Right kidney (tissue), 1 donor: ENCODE results near the gene HEPN1.

ENCODE experiments used
- DNase-seq: peaks from one replicate; pipeline ENCODE4 v3.0.0-alpha.2; 2016

Gene HEPN1

DNA sequence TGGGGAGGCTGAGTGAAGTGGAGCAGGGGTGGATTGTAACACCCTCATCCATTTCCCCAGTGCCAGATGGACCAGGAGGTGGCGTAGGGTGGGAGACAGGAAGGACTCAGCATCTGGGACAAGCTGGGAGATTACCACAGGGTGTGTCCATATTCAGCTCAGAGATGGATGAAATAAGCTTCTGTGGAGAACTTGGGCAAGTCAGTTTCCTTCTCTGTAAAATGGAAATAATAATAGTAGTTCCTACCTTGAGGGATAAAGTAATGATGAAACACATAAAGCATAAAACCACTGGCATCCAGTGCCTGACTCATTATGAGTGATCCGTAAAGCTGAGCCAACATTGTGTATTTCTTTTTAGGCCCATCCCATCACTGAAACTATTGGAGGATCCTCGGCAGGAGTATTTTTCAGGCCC lies 20.8 kb upstream of the HEPN1 start:
- DNase-seq = no peak

DNA sequence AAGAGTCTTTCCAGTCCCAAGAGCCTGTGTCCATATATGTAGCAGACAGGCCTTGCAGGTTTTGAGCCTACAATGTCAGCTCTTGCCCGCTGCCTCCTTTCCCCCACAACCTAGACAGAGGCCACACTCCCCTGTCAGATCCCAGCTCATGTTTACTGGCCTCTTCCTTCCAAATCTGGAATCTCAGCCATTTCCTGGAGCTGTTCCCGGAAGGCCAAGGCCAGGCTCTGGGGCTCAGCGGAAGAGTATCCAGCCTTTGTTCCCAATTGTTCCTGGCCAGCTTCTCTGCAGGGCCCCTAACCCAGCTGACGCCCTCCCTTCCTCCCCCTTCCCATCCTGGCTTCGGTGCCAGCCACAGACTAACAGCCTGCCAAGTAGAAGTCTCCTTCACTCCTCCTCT lies 20.3 kb upstream of the HEPN1 start:
- no peak for DNase-seq

DNA sequence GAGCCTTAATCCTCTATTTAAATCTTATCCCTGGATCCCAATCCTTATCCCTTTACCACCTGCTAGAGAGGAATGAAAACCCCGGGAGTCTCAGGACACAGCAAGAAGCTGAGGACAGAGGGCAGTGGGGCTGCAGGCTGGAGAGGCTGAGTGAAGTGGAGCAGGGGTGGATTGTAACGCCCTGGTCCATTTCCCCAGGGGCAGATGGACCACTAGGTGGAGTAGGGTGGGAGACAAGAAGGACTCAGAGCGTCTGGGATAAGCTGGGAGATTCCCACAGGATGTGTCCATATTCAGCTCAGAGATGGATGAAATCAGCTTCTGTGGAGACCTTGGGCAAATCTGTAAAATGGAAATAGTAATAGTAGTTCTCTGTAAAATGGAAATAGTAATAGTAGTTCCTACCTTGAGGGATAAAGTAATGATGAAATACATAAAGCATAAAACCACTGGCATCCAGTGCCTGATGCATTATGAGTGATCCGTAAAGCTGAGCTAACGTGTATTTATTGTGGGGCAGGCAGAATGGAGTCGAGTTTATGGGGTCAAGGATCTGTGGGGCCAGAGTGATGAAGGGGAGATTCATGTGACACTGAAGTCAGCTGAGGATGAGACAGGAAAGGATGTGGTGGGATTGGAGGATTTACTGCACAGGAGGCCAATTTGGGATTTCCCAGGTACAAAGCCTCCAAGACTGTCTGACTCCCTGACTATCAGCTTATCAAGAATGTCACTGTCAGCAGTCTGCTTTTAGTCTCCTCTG lies 19.5 kb upstream of the HEPN1 start:
- no peak for DNase-seq

DNA sequence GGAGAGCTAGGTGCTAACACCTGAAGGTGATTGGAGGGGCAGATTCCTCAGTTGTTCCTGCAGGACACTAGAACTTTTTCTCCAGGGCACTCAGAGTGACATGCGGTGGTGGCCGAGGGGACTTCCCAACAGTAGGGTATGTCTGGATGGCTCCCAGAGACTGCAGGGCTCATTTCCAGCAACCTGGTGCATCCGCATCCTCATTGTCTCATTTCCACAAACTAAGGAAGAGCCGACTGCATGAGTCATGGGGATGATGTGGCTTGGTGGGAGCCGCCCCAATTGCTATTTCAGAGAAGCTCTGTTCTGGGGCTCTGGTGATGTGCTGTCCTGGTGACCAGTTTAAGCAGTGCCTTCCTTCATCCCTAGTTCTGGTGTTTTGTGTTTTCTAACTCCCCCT lies 18.6 kb upstream of the HEPN1 start:
- no peak for DNase-seq

DNA sequence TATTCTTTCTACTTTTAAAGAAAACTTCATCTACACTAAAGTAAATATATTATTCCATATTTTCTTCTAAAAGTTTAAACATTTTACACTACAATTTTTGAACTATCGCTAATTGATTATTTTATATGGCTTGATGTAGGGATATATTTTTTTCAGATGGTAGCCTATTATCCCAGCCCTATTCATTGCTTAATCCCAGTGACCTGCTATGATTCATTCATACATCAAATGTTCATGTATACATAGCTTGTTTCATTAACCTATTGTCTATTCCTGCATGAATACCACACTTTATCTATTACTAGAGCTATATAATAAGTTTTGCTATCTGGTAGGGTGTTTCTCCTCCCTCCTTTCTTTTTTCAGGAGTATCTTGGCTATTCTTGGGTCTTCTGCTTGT lies 16.4 kb upstream of the HEPN1 start:
- DNase-seq = no peak

DNA sequence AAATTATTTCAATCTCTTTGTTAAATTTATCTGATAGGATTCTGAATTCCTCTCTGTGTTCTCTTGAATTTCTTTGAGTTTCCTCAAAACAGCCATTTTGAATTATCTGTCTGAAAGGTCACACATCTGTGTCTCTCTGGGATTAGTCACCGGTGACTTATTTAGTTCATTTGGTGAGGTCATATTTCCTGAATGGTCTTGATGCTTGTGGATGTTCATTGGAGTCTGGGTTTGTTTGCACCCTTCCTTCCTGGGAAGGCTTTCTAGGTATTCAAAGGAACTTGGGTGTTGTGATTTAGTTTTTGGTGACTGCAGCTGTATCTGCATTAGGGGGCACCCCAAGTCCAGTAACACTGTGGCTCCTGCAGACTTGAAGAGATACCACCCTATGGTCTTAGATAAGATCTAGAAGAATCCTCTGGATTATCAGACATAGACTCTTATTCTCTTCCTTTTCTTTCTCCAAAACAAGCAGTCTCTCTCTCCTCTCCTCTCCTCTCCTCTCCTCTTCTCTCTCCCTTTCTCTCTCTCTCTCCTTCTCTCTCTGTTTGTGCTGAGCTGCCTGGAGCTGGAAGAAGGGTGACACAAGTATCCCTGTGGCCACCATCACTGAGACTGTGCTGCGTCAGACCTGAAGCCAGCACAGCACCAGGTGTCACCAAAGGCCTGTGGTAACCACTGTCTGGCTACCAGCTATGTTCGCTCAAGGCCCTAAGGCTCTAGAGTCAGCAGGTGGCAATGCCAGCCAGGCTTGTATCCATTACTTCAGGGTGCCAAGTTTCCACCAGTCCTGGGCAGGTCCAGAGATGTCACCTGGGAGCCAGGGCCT lies 3.3 kb upstream of the HEPN1 start:
- no peak for DNase-seq

DNA sequence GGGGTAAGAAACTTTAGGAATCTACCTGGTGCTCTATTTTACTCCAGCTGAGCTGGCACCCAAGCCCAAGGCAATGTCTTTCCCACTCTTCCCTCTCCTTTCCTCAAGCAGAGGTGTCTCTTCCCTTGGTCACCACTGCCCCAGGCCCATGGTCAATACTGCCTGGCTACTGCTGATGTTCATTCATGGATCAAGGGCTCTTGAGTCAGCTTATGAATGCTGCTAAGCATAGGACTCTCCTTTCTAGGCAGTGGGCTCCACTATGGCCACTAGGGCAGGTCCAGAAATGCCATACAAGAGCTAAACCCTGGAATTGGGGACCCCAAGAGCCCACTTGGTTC lies 2.7 kb upstream of the HEPN1 start:
- DNase-seq = no peak

DNA sequence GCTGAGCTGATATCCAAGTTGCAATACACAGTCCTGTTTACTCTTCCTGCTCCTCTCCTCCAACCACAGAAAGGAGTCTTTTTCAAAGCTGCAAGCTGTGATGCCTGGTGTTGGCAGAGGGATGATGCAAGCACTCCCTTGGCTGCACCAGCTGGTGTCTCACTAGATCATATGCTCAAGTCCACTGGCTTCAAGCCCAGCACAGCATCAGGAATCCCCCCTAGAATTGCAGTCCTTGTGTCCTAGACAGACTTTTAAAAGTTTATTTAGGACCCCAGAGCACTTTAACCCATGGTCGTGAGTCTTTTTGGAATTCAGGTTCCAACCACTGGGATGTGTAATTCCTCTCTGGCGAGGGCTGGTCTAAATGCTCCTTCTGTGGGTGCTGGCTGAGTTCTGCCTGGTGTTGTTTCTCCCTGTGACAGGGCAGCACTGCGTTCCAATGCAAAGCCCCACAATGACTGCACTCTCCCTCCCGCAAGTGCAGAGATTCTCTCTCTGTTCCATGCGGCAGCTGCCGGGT lies 1.9 kb upstream of the HEPN1 start:
- DNase-seq = no peak

DNA sequence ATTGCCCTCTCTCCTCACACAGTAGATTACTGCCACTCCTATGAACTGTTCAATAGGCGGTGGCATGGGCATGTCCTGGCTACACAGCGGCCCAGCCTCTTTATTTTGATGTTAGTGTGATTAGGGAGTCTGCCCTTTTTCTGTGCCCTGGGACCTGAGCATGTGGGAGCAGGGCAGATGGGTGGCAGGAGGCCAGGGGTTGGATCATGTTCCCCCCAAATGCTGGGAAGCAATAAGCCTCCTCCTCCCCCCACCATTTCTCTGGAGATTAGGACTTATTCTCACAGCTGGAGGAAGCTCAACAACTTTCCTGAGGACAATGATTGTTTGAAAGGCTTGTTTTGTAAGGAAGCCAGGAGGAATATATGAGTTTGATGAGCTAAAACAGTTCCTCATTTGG lies 848 bp downstream of the HEPN1 start:
- DNase-seq = no peak

DNA sequence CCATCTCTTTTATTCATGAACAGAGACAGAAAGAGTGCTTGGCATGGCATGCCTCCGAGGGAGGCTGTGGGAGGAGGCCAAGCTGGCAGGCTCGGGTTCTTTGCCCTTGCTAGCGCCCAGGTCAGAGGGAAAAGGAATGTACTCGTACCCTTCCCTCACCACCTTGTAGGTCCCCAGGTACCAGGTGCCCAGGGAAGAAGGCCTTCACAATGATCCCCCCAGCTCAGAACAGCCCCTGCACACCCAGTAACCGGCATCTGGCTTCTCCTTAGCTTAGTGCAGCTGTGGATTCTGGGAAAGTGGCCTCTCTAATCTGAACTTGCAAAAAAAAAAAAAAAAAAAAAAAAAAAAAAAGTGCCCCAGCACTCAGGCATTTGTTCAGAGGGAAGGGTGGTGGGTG lies 1.3 kb downstream of the HEPN1 start:
- DNase-seq = no peak

DNA sequence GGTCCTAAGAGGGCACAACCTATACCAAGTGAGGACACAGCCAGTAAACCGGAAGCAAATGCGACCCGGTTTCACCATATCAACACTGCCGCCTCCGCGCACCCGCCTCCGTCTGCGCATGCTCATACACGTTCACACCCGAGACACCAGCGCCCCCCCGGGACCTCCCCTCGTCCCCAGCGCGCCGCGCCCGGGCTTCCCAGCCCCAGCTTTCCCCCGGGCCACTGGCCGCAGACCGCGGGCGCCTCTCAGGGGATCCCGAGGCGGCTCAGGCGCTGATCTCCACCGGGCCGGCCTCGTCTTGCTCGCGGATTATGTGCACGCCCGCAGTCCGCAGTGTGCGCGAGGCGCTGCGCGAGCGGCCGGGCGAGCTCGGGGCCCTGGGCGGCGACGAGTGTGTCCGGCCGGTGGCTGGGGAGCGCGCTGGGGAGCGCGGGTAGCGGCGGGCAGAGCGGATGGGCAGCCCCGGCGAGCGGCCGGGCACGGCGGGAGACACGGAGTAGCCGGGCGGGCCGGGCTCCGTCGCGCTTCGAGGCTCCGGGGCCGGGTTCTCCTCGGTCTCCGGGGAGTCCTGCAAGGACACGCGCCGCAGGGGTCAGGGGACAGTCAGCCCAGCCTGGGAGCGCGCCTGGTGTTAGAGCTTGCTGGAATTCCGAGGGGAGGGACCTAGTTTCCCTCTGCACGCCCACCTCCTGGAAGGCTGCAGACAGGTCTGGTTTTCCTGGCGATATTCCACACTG lies 2.0 kb downstream of the HEPN1 start:
- peak; percentile 95 for DNase-seq

DNA sequence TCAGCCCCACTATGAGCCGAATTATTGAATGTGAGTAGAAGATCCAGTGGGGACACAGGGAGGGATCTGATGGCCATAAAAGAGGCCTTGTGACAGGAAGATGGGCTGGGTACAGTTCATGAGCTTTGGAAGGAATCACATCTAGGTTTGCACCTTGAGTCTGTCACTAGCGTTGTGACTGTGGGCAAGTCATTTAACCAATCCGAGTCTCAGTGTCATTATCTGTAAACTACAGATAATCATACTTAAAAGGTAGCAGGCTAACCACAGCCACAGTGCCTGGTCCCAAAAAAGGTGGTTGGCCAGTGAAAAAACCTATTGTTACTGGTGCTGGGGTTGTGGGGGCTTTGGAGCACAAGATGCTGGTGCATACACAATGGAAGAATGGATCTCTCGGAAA lies 3.8 kb downstream of the HEPN1 start:
- no peak for DNase-seq

DNA sequence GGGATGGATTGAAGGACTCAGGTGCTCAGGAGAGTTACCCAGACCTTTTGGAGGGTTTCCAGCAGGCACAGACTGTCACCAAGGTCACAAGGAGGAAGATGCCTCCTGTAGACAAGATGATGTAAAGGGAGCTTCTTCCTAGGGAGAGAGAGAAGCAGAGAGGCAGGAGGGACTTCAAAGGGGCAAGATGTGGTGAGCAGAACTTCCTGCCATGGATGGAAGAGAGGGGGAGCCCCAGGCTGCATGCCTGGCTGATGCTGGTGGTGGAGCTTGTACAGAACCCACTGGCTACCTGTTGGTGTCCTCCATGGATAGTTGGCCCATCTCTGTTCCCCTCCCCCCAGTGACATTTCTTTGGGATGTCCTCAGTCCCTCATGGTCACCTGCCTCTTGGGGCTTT lies 4.2 kb downstream of the HEPN1 start:
- no peak for DNase-seq

DNA sequence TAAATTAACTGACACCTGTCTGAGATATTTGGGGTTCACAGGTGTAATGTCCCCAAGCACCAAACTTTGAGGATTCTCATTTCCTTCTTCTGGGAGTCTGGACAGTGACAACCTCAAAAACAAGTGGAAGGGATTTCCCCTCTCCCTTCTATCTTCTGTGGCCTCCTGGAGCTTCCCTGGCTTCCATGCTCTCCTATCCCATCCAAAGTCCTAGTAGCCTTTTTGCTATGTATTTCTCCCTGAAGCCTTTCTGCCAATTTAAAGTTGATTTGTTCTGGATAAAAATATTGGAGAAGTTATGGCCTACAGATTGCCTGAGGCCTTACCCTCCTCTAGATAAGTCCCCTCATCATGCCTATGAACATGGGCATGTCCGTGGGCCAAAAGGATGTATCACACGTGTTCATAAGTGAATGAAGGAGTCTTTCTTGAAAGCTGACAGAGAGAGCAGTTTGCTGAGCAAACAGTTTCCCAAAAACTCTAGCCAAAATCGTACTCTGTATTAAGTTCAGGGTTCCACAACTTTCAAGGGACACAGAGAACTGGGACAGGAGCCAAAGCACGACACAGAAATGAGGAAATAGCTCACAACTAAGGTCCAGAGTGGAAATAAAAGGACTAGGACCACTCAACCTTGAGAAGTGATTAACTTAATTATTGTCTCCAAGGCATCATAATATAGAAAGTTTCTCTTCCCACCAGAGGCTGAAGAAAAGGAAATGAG lies 10.1 kb downstream of the HEPN1 start:
- DNase-seq = no peak

DNA sequence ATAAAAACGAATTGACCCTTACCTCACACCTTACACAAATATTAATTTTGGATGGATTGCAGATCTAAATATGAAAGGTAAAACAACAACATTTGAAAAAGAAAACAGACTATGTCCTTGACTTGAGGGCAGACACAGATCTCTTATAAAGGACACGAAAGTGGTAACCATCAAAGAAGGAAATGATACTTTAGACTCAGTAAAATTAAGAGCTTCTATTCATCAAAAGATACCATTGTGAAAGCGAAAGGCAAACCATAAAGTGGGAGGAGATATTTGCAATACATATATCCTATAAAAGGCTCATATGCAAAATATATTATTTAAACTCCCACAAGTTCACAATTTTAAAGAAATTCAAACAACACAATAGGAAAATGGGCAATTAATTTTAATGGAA lies 11.7 kb downstream of the HEPN1 start:
- DNase-seq = no peak

DNA sequence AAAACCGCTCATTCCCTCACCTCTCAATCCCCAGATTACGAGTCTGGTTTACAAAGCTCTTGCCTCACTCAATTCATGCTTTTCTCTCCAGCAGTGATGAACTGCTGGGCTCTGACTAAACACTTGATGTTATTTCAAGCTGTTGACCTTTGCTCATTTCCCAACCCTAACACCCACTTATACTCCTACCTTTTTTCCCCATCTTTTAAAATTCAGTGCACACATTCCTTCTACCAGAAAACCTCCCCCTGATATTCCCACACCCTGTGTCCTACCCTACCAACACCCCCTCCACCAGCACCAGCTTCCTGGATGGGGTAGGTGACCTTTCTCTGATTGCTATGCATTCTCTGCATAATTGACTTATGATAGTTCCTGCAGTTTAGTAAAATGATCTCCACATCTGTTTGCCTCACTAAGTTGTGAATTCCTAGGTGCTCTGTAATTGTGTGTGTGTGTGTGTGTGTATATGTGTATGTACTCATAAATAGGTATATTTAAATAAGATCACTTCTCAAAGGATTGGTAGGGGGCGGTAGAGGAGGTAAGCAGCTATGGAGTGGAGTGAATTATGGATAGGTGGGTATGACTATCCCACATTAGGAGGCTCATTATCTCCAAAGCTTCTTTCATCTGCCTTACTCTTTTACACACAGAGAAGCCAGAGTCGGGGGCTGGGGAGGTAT lies 16.0 kb downstream of the HEPN1 start:
- DNase-seq = peak; percentile 10

DNA sequence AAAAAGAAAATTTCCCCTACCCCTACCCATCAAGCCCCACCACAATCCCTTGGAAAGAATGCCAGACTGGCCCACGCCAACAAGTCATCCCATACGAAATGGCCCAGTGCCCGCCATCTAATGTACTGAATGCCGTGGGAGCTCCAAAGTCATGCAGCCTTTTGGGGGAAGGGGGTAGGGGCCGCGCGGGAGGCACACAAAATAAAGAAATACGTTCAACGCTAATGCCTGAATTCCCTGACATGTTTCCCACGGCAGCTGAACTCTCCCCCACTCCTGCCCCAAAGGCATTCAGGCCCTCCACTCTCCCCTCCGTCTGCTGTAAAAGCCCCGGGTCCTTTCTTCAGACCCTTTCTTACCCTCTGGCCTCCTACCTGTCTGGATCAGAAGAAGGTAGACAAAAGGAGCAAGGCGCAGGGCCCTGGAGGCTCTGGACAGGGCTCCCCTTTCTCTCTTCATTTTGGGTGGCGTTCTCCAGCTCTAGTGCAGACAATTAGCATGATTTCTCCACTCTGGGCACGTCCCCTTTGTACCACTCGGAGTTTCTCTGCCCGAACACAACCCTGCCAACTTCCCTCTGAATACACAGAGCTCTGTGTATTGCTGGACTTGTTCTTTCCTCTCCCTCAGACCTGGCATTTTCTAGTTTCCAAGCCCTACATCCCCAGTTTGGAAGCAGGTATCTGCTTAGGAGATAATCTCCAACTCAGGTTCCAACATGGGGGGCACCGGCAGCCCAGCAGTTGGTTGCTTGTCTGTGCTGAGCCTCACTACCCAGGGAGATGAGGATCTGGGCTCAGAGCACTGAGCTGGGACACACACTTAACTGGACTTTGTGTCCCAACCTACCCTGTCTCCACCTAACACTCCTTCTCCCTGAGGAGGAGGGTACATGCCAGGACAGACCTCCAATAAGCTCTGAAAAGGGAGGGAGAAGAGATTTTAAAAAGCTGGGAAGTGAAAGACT lies 16.8 kb downstream of the HEPN1 start, which contains the start of gene HEPACAM:
Gene HEPACAM, minus strand, starts transcription at position 500 of the 967 bp plus-strand sequence. Its CDS starts 41 bp downstream, at position 459.
- DNase-seq = no peak

DNA sequence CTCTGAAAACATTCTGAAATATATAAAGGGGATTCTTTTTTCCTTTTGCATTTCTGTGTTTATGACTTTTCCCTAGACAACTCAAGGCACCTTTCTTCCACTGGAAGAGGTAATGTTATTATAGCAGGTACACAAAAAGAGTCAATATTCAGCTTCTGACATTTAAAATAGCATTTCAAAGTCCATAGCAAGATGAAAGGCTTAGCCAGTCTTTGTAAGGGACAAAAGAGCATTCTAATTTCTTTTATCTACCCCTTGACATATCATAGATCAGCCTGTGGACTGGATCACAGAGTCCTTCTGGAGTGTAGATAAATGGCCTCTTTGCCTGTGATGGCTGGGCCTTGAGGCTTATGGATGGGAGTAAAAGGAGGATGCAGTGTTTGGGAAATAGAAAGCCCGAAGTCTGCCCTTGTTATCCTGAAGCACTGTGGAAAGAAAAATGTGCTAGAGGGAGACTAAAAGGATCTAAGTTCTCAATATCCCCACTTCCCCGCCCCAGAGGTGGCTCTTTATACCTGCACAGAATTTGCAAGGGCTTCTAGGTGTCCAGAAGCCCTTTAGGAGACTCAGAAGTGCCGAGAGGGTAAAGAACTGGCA lies 18.4 kb downstream of the HEPN1 start:
- no peak for DNase-seq

DNA sequence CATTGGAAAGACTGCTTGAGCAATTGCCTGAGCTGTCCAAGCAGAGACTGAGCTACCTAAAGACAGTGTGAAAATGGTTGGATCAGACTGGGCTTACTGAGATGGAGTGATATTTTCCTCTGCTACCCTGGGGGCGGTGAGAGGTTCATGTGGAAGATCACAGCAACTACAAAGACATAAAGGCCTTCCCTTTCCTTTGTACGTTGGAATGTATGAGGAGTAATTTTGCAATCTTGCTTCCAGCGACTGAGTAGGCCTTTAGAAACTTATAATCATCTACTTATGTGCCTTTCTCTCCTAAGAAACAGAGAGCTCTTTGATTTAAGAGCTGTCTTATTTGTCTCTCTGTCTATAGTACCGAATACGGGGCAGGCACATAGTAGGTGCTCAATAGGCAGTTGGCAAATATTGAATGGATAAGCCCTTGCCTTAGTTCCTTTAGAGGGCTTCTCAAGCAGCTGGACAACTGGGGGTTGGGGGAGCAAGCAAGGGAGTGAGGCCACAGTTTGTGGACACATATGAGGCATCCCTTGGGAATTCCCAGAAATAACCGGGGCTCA lies 19.2 kb downstream of the HEPN1 start:
- DNase-seq = no peak

DNA sequence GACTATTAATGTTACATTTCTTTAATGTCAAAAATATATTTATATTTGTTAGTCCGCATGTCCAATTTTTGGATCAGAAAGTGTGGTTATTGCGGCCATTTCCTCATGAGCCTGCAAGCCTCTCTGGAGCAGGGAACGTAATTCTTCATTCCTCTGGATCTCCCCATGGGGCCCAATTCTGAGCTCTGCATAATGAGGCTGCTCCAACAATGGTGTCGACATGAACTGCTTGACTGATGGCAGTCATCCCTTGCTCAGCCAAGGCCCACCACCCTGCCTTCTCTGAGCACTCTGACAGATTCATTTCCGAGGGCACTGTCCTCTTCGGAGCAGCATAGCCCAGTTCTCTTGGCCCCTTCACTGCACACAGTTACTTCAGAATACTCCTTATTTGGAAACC lies 19.9 kb downstream of the HEPN1 start:
- DNase-seq = no peak
